NCI-H128 (cell line): Measurements from ENCODE around the gene EPHX1.

ENCODE experiments used
- DNase-seq: peaks from one replicate; lab custom pipeline; 2025; ENCODE audit not compliant: unreplicated experiment; lab: John Stamatoyannopoulos, UW

The EPHX1 gene

DNA sequence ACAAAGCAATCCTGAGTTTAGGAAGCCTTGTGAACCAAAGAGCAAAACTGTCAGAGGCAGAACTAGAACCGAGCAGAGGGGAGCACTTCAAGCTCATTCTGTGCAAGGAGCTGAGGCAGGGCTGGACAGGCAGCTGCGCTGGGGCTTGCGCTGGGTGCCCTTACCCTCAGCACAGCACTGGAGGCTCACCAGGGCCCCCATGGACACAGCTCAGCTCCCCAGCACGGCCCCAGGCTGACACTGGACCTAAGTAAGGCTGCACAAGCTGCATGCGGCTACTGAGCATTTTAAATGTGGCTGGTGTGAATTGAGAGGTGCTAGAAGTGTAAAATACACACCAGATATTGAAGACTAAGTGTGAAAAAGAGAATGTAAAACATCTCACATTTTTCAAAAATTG lies 50.2 kb downstream of the EPHX1 start:
- no peak for DNase-seq

- DNase-seq: no peak
Measured at GRCh38 chr1:225860876-225861441, 51.0 kb downstream of the EPHX1 start.

DNA sequence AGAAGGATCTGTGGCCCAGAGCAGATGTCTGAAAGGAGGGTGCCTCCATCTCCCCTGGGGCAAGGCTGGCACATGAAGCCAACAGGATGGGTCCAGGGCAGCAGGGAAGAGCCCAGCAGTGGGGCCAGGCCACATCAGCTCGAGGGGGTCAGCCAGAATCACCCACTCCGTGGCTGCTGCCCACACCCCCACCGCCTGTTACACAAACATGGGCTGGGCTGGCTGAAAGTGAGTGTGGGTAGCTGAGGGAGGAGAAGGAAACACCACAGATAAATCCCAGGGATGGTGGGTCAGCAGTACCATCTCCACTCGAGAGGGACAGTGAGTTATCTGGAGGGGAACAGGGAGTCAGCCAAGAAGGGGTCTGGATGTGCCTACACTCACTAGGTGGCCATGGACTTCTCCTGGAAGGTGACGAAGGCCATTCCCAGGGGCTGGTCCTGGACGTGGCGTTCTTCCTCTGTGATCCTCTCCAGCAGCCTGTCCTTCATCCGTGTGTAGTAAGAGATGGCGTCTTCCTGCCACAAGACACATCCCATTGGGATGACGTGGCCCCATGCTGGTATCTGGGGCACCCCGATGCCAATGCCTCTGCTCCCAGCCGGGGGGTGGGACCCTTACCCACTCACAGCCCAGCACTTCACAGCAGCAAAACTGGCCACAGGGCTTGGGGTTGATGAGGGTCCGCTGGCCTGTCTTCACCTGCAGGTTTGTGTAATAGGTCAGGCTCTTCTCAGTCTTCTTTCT lies 52.1 kb downstream of the EPHX1 start:
- DNase-seq: no peak

DNA sequence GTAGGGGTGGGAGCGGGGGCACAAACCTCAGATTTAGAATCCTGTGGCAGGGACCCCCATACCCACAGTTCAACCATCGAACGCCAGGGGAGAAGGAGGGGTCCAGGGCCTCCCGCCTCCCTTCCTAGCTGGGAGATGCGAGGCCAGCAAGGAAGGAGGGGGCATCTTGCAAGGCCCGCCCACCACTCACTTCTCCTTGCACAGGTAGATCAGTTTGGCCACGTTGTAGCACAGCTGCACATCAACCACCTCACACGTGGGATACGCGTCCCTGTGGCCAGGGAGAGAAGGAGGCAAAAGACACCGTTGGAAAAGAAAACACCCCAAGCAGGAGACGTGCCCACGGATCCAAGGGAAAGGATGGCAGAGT lies 52.6 kb downstream of the EPHX1 start:
- DNase-seq: no peak

- DNase-seq: no peak
Measured at GRCh38 chr1:225863167-225863566, 53.2 kb downstream of the EPHX1 start.

DNA sequence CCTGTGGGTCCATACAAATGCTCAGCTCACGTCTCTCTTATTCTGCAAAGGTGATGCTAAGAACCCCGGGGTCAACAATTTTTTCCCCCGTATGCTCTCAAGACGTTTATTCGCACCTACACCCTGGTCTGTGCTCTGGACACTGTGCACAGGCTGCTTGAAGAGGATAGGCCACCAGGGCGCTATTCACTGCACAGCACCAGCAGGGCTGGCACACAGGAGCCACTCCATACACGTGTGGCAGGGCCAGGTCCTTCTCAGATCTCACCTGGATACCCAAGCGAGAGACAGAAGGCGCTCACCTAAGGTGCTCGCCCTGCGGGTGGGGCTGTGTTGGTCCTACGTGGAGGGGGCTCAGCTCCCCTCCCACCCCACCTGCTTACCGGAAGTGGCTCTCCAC lies 55.6 kb downstream of the EPHX1 start:
- DNase-seq: no peak

- no peak for DNase-seq
Measured at GRCh38 chr1:225866061-225866837, 56.3 kb downstream of the EPHX1 start.

DNA sequence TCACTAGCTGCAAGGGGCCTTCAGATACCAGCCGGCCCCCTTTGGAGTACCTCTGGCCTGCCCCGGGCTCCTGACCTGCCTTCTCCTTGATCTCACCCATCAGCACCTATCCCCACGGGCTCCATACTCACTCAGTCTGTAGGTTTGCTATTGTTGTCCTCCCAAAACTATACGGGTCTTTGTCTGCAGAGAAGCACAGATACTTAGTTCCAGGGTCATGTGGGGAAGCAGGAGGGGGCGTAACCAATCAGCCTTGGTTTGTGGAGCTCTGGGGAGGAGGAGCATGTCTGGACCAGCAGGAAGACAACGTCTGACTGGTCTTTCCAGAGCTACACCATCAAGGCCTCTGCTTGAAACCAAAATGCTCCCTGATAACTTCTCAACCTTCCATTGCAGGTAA lies 57.1 kb downstream of the EPHX1 start:
- no peak for DNase-seq

- no peak for DNase-seq
Measured at GRCh38 chr1:225868631-225869330, 58.9 kb downstream of the EPHX1 start.

GRCh38 chr1:225870911-225871310 lies 61.0 kb downstream of the EPHX1 start:
- DNase-seq: no peak

DNA sequence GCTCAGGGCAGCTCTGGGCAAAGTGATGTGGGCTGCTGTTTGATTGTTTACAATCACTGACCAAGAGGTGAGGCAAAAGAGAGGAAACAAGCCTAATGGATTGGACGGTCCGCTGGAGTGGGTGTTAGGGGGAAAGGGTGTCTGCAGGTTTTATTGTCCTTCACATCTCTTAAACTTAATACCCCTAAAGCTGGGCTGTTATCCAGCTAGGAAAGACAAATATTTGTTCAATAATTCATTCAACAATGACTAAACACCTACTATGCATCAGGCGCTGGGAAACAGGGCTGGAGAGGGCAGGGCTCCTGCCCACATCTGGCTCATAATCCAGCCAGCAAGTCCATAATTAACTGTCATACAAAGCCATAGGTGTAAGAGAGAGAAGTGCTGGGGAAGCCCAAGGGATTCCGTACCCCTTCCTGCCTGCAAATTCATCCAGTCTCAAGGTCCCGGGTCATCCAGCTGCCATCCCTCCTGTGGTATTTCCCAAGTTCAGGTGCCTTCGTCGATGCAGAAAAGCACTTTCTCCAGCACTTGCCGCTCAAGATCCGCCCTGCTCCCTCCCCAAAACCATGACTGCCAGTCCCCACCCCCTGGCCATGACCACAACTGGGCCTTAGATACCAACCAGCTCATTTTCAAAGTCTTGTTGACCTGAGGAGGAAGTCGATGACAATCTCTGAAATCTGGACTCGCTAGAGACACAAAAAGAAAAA lies 61.6 kb downstream of the EPHX1 start:
- DNase-seq: no peak

DNA sequence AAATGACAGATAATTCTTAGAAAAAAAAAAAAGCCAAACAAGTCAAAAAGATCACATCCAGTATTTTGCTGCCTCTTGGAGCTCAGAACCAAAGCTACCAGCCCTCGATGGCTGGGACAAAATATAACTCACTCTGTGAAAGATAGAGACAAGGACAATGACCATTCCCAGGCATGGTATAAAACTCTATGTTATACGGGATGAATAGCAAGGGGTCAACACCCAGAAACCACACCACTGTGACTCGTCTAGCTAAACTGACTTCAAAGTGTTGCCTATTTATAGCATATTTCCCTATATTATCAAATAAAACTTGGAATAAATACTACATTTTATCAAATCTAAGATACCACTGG lies 62.1 kb downstream of the EPHX1 start:
- no peak for DNase-seq

DNA sequence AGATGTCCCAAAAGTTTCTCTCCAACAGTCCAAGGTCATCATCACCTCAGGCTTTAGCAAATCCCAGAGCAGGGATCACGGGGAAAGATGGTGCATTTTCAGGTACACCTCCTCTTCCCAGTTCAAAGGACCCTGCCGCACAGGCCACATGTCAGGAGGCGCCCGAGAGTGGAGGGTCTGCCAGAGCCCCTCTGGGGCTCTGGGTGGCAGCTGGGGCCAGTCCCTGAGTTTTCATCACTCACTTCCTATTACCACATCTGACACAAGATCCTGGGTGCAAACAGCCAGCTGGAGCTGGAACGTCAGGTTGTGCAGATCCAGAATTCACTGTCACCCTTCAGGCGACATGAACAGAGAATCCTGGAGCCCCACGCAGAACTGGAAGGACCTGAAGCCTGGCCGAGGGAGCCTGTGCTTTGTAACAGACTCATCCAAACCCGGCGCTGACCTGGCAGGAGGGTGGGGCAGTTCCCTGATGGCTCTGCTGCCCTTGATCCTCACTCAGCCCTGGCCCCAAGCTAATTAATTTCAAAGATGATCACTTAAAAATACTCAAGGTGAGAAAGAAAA lies 63.4 kb downstream of the EPHX1 start:
- DNase-seq: no peak

- no peak for DNase-seq
Measured at GRCh38 chr1:225874431-225874830, 64.5 kb downstream of the EPHX1 start.

DNA sequence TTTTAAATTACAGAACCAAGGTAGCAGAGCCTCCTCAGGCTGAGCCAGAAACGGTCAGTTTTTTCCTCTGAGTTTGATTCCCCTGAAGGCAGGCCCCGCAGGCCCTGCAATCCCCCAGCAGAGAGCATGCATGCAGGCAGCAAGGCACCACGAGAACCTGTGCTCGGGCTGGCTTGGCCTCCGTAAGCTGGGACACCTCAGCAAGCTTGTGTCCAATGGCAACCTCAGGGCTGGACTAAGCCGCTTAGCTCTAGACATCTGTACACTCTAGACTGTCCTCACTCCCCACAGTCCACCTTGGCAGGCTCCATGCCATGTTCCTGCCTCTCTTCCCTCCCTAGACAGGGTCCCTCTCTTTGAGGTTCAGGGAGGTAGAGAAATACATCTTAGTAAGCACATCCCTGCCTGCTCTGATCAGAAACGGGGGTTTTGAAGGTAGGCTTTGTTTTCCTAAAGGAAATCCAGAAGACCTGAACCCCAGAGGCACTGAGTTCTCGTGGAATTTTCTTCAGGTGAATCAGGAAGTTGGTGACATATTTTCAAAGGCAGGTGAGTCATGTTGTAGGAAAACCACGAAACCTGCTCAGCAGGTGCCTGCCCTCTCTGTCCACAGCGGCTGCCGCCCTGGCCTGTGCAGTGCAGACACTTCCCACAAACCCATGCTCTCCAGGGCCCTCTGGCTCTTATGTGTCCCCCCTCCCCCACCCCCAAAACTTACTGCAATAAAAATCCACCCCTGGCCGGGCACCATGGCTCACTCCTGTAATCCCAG lies 65.3 kb downstream of the EPHX1 start:
- no peak for DNase-seq

GRCh38 chr1:225876900-225877510 lies 67.1 kb downstream of the EPHX1 start:
- DNase-seq: no peak

DNA sequence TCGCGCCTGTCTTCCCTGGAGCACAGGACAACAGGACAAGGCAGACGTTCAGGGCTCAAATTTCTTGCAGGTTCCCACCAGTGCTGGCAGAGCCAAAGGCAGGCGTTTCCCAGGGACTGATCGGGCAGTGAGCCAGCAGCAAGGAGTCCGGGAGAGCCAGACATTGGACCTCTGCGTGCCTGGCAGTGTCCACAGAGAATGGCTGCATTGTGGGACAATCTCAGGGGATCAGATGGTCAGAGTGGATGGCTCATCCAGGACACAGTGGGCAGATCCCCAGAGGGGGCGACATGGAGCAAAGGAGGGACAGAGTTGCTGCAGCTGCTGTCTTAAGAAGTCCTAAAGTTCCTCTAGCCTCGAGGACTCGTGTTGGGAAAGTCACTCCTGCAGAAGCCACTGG lies 67.7 kb downstream of the EPHX1 start:
- DNase-seq: no peak

DNA sequence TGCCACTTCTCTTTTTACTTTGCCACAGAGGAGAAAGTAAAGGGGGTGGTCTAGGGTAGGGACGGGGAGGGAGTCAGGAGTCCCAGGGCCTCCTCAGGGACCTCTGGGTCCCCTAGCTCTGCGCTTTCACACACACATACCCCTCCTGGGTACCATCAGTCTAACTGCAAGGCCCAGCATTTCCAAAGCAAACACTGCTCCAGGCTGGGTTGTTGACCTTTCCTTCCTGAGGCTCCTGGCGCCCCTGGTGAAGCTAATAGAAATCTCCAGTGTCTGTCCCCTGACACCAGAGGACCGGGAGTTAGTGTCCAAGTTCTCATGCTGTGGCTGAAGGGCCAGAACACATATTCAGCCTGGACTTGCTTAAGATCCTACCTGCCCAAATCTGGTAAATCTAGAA lies 68.4 kb downstream of the EPHX1 start:
- no peak for DNase-seq

DNA sequence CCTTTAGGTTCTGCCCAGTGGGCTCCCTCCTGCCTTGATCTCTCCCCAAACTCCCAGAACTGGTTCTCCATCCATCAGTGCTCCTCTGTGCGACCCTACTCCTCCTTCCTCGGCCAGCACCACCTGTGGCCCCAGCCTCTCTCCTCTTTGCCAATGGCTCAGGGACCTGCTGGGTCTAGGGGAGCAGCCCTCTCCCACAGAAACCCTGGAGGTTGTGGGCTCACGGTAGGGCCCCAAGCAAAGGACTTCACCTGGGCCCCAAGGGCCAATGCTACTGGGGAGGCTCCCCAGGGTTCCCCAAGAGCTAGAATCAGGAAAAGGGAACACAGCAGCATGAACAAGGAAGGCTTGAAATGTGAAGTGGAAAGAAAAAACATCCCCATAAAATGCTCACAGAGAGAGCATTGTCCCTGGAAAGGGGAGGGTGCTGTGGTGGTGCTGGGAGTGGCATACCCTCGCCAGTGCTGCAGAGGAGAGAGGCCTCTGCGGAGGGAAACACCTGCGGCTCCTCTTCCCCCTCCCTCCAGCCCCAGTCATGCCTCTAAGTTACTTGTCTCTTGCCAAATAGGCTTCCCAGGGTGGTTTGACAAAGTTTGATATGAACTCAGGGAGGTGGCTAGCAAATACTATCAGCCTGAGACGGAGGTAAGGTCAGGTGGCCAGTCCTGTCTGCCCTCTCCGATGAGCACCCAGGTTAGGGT lies 69.7 kb downstream of the EPHX1 start:
- no peak for DNase-seq
